OCI-LY3 (cell line): ENCODE results near the gene AMOTL1.

Source experiments
- CTCF ChIP-seq: fragments of 200-600, 300-600 bp; sonication (generic); IDR thresholded peaks from 2 replicates; pipeline ENCODE4 v1.5.1; 2014; ENCODE audit warnings: antibody characterized with exemption, low read length, low read depth
- EZH2phosphoT487 ChIP-seq: fragments of 200-600 bp; shearing (Covaris generic); IDR thresholded peaks from 2 replicates; pipeline ENCODE4 v1.6.1; 2018; ENCODE audit warnings: antibody characterized with exemption, mixed run types, low read depth

- no peak for TF ChIP-seq CTCF
- TF ChIP-seq EZH2phosphoT487 = no peak
Observed at GRCh38 chr11:94832604-94833235, 64.6 kb downstream of the AMOTL1 start.
